ENCODE data around the gene TMEM63A.
"Not testable (repeated sequence)": the region's sequence is repeated elsewhere in the genome, so short reads cannot be mapped to it uniquely, and the experiment has no call there.

Gene TMEM63A

DNA sequence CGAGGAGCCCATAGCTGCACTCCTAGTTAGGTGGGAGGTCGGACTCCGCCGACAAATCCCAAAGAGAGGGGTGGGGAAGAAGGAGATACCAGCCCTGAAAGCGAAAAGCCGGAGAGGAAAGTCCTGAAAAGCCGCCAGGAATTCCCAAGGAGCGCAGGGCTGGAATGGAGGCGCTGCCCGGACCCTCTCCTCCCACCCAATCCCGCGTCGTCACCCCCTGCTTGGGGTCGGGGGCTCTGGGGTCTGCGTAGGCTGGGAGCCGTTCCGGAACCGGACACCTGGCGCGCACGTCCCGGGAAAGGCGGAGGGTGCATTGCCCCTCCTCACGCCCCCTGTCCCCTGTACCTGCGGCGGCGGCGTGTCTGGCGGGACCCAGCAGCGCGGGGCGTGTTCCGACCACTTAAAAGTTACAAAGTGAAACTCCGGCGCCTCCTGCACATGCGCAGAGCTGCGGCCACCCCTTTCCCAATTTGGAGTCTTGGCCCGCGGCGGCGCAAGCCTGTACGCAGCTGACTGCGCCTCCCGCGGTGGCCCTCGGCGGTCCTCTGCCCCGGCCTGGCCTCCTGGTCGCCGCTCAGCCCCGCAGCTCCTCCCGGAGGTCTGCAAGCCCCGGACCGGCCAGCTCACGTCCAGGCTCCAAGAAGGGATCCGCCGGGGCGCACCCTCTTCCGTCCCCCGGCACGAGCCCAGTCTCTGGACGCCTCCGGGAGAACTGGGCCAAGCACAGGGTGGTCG is at the start of gene TMEM63A:
Gene TMEM63A, minus strand, starts transcription at position 422 of the 735 bp plus-strand sequence. CDS start 4,800 bp downstream, outside the sequence.
- no peak for DNase-seq

DNA sequence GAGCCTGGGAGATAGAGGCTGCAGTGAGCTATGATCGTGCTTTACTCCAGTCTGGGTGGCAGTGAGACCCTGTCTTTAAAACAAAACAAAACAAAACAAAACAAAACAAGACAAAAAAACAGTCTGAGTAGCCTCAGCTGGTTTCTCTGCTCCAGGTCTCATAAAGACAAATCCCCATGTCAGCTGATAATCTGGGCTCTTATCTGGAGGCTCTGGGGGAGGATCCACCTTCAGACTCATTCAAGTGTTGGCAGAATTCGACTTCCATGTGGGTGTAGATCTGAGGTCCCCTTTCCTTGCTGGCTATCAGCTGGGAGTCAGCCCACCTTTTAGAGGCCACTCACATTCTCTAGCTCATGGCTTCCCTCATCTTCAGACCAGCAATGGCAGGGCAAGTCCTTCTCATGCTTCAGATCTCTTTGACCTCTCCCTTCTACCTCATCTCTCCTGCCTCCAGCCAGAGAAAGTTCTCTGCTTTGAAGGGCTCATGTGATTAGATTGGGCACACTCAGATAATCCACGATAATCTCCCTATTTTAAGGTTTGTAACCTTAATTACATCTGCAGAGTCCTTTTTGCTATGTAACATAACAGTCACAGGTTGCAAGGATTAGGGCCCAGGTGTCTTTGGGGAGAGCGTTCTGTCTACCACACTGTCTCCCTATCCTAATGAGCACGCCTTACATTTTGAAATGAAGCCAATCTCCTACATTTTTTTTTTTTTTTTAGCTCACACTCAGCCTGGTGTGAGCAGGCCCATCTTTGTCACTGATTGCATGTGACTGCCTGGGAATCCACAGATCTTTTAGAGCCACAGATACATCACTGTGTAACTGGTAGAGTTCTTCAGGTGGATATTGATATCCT is 49.3 kb upstream of the TMEM63A start:
- no peak for DNase-seq

DNA sequence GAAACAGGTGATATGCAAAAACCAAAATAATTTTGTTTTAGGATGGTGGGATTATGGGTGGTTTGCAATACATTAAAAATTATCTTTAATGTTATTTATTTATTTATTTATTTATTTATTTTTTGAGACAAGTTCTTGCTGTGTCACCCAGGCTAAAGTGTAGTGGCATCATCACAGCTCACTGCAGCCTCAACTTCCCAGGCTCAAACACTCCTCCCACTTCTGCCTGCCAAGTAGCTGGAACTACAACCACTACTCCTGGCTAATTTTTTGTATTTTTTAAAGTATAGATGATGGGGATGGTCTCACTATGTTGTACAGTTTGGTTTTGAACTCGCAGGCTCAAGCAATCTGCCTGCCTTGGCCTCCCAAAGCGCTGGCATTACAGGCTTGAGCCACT is 48.4 kb upstream of the TMEM63A start:
- DNase-seq, result no peak

DNA sequence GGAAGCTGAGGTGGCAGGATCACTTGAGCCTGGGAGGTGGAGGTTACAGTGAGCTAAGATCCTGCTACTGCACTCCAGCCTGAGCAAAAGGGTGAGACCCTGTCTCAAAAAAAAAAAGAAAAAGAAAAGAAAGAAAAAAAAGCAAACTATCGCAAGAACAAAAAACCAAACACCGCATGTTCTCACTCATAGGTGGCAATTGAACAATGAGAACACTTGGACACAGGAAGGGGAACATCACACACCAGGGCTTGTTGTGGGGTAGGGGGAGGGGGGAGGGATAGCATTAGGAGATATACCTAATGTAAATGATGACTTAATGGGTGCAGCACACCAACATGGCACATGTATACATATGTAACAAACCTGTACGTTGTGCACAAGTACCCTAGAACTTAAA is 47.3 kb upstream of the TMEM63A start:
- DNase-seq, result not testable (repeated sequence)

DNA sequence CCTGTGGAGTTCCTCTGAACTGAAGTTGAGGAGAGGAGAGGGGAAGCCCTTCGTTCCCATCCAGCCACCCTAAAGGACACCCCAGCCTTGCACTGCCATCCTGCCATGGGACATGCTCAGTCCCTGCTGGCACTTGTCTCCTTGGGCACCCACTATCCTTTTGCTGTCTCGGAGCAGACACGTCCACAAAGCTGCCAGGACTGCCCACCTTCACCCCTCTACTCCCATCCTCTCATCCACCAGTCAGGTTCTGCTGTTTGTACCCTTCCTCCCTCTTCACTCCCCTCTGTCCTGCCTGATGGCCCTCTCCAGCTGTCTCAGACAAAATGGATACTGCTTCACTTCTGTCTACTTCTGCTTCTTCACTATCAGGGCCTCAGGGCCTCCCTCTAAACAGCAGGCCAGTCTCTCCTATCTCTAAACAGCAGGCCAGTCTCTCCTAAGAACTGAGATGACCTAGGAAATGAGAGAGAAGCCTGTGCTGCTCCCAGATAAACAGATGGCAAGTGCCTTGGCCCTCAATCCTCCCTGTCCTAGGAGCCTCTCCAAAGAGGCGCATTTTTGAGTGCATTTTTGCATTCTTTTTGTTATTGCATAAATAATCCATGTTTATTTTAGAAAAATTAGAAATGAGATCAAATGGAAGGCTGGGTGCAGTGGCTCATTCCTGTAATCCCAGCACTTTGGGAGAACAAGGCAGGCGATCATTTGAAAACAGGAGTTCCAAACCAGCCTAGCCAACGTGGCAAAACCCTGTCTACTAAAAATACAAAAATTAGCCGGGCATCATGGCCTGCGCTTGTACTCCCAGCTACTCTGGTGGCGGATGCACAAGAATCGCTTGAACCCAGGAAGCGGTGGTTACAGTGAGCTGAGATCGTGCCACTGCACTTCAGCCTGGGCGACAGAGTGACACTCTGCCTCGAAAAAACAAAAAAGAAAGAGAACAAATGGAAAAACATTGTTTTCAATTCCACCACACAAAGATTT is 46.3 kb upstream of the TMEM63A start:
- DNase-seq, result no peak

- no peak for DNase-seq
These were observed 44.5 kb upstream of the TMEM63A start for GRCh38 chr1:225926551-225927113.

DNA sequence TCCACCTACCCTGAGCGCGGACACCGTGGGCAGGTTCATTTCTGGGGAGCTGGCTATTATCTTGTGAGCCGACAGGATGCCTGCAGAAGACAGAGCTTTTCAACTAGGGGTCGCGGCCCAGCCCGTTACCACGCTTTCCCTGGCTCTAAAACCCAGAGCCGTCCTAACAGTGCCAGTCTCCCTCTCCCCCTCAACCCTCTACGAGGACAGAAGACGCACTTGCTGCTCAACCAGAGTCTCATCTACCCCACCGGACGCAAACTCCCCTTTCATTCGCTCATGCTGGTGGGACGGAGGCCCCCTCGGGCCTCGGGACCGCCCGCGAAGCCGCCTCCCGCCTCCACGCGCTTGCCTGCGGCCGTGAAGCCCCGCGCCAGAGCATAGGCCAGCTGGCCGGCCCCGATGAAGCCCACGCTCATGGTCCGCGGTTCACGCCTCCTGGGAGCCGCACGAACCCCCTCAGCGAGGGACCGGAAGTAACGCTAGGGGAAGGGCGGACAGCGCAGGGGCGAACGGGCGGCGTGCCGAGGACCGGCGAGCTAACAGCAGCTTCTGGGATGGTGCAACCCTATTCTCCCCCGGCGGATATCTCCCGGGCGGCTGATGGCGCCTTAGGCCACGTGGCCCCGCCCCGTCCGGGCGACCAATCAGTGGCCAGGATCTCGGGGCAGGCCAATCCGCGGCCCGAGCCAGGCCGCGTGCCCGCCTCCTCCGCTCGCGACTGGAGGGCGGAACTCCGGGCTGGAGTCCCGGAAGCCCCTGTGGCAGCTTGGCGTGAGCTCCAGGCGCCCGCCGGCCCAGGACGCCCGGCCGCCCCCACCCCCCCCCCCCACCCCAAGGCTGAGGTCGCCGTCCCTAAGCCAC is 41.7 kb upstream of the TMEM63A start, which contains the start of gene PYCR2:
Gene PYCR2, minus strand, starts transcription at position 559 of the 864 bp plus-strand sequence. Its CDS starts 140 bp downstream, at position 419.
- DNase-seq, result peak; percentile 91

DNA sequence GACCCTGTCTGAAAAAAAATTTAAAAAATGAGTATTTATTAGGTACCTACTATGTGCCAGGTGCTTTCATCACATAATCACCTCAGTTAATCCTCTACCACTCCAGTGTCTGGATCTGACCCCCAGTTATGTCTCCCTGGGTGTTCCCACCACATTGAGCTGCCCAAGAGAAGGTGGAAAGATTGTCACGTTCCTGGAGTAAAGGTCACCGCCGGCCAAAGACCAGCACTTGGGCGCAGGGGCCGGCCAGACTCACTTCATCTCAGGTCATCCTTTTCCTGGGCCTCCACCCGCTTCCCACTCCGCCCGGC is 41.2 kb upstream of the TMEM63A start:
- DNase-seq, result no peak

DNA sequence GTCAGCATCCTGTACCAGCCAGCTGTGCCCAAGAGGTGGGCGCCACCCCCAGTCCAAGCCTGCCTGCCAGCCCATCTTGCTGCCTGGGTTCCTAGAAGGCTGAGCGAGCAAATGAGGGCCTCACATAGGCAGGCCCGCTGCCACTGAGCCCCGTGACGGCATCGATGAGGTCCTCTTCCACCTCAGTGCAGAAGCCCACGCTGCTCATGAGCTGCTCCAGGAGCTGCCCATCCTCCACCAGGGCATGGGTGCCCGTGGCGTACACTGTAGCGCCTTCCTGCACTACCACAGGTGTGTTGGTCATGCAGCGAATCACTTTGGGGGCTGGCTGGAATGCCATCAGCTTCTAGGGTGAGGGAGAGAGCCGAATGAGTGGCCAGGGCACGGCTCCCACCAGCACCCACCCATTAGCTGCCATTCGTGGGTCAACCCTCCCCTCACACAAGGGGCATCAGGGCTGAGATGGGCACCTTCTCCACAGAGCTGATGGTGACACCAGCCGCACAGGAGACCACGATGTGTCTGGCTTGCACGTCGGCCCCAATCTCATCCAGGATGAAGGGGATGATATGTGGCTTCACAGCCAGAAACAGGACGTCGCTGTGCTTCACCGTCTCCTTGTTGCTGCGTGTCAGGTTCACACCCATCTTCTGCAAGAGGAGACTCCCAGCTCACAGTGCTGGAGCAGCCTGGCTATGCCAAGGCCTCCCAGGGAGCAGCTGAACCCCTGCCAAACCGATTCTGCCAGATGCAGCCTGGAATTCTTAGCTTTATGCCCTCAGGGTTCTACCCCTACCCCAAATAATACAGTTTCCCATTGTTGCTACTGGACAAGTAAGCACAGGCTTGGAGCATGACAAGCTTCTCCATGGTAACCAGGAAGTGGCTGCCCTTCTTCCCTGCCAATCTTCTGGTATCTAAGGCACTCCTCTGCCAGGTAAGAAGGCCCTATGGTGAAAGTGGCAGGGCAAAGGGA is 39.8 kb upstream of the TMEM63A start:
- peak; percentile 26 for DNase-seq

- peak; percentile 24 for DNase-seq
These were observed 37.7 kb upstream of the TMEM63A start for GRCh38 chr1:225919906-225920305.

GRCh38 chr1:225918280-225918679 is 36.1 kb upstream of the TMEM63A start:
- no peak for DNase-seq

- no peak for DNase-seq
These were observed 35.4 kb upstream of the TMEM63A start for GRCh38 chr1:225917536-225917935.

DNA sequence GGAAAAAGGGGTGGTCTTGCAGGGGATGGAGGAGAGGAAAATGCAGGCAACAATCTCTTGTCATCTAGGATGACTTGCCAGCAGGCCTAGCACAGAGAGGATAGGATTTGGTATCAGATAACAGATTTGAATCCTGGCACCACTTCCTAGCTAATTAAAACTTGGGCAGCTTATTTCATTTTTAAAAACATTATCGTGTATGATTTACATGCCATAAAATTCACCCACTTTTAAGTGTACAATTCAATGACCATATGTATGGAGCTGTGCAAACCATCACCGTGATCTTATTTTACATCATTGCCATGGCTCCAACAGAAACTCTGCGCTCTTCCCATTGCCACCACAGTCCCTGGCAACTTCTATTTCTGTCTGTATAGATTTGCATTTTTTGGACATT is 34.9 kb upstream of the TMEM63A start:
- DNase-seq, result no peak

DNA sequence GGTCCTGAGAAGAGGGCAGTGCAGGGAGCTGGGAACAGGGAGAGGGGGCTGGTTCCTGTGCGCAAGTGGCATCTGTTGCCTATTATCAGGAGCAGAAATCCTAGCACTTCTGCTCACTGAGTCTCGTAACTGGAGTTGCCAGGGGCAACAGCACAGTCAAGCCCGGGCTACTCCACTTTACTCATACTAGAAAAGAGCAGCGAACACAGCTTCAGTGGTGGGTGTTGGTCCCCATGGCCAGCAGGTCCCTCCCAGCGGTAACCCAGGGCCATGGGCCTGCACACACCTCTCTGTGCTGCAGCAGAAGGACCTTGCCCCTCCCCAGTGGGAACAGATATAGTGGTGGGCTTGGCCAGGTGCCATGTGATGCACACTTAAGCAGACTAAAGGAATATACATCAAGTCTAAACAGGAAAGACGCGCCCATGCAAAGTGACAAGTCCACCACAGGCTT is 33.4 kb upstream of the TMEM63A start:
- no peak for DNase-seq

- no peak for DNase-seq
These were observed 32.8 kb upstream of the TMEM63A start for GRCh38 chr1:225914947-225915346.

DNA sequence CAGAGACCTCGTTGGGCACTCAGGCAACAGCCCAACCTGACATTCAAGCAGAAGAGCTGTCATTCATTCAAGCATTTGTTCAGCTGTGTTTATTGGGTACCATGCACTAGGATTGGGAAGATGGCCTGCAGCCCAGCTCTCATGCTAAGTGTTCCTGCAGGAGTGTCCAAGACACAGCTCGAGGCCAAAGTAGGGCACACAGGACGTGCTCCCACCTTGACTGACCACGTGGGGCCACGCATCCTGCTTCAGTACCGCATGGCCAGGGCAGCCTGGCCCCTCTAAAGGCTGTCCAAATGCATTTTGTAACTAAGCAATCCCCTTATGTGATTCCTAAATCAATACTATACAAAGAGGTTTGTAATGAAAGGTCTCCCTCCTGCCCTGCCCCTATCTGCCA is 32.2 kb upstream of the TMEM63A start:
- DNase-seq, result no peak

DNA sequence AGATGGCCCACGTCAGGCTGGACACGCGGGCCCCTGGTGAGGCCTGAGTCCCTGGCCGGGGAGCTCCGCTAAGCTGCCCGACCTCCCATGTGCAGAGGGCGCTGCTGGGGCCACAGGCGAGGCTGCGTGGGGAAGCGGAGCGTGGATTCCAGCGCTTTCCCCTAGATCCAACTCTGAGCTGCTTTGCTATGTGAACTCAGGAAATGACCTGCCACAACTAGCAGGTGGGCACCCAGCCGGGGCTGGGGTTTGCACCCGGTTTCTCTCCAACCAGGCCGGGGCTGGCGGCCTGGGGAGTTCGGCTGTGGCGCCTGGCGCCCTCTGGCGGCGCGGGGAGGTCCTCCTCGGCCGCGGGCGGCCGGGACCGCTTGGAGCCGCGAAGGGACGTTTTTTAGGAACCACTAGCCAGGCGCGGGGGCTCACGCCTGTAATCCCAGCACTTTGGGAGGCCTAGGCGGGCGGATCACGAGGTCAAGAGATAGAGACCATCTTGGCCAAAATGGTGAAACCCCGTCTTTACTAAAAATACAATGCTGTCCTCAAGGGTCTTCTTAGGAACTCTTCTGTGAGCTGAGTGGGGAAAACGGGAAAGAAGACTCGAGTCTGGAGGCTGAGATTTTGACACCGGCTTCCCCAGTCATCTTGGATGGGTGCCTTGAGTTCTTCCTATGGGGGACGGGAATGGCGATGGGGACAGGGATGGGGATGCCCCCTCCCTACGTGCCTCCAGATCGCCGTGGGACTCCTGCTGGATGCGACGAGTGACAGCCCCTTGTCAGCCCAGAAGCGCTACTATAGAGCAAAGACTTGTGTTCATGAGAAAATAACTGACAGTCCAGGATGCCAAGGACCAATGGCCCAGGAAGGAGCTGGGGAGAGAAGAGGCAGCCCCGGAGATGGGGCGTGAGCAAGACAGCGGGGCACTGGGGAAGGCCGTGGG is 29.3 kb upstream of the TMEM63A start:
- no peak for DNase-seq

DNA sequence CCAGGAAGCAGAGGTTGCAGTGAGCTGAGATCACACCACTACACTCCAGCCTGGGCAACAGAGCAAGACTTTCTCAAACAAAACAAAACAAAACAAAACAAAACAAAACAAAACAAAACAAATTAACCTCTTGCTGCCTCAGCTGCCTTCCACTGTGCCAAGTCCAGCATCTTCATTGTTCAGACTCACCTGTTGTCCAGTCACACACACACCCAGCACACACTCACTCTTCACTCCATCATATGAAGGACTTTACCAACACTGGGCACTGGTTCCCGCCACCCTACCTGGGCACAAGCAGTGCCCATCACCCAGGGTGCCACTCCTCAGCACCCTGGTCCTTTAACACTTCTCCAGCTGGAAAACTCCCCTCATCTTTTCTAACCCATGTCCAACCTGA is 27.3 kb upstream of the TMEM63A start:
- DNase-seq, result no peak

DNA sequence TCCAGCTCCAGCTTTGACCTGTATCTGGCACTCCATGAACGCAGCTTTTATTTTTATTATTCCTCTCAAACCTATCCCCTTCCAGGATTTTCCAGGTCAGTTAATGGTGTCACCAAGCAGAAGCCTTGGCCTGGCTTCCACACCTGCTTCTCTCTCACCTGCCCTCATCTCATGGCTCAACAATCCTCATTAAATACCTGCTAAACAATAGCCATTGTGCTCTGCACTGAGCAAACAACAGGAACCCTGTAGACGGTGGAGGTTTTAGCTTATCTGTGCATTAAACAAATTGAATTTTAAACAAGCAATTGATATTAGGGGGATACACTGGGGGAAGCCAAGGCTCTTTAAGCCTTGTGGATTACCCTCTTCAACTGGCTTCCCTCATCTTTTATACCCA is 26.6 kb upstream of the TMEM63A start:
- no peak for DNase-seq

Measured in NCI-H446 treated with DMSO at 0.1 percent for 48 hours (cell line).